K562 (cell line): ENCODE measurements around the gene IGSF3. TPM values are rescaled to one million over a fixed set of nuclear protein-coding genes. Genes with fewer than 3 reads are reported as not detected.

Experiments used
- BRD4 ChIP-seq: fragments of 200-600 bp; sonication (generic); IDR thresholded peaks from 2 replicates; pipeline ENCODE4 v1.6.1; 2017; ENCODE audit warnings: inconsistent platforms
- CSDE1 ChIP-seq, 2 experiments: fragments of 450-650 bp; IDR thresholded peaks; 2 replicates each; pipeline ENCODE4 v1.6.1; 2016; ENCODE audit warnings: mild to moderate bottlenecking in 1 of 2
- ETV5 ChIP-seq: sonication (generic); formaldehyde crosslinking; IDR thresholded peaks from 2 replicates; pipeline ENCODE4 v1.4.0; 2020; ENCODE audit warnings: low read depth, mild to moderate bottlenecking, missing genetic modification reagents
- MBD2 ChIP-seq: sonication (generic); IDR thresholded peaks from 2 replicates; pipeline ENCODE4 v1.6.1; 2016; ENCODE audit warnings: low read depth, borderline replicate concordance
- NCOA1 ChIP-seq: fragments of 450-650 bp; IDR thresholded peaks from 2 replicates; pipeline ENCODE4 v1.6.1; 2016; ENCODE audit warnings: low read depth
- PTTG1 ChIP-seq: fragments of 450-650 bp; IDR thresholded peaks from 2 replicates; pipeline ENCODE4 v1.6.1; 2016; ENCODE audit warnings: low read depth, mild to moderate bottlenecking, missing genetic modification characterization, missing compliant biosample characterization
- SLC30A9 ChIP-seq: fragments of 250-450 bp; sonication (Bioruptor Pico); IDR thresholded peaks from 2 replicates; pipeline ENCODE4 v1.8.0; 2022; ENCODE audit warnings: mild to moderate bottlenecking, moderate library complexity
- ZNF212 ChIP-seq: fragments of 450-650 bp; formaldehyde crosslinking; IDR thresholded peaks from 2 replicates; pipeline ENCODE4 v1.4.0; 2020; ENCODE audit warnings: mild to moderate bottlenecking
- ZNF551 ChIP-seq: fragments of 250-450 bp; sonication (Bioruptor Pico); IDR thresholded peaks from 2 replicates; pipeline ENCODE4 v1.5.0; 2021; ENCODE audit warnings: mild to moderate bottlenecking, moderate library complexity
- ZNF561 ChIP-seq: fragments of 450-650 bp; formaldehyde crosslinking; conservative IDR thresholded peaks from 2 replicates; pipeline ENCODE4 v1.4.0; 2020; ENCODE audit warnings: mild to moderate bottlenecking, moderate library complexity
- ZNF780A ChIP-seq: fragments of 250-450 bp; sonication (Bioruptor Pico); IDR thresholded peaks from 2 replicates; pipeline ENCODE4 v1.5.0; 2021; ENCODE audit warnings: mild to moderate bottlenecking
- polyA plus RNA-seq, 8 experiments: library from polyadenylated mRNA; depleted of rRNA in 4 of 8; stranded (reverse) in 5 of 8; unstranded in 3 of 8; fragments of >200 nt; fragmentation: Nextera tagmentation in 2 of 8; fragmentation: Illumina TruSeq in 1 of 8; extraction: Ambion mirVana in 2 of 8; extraction: Trizol in 1 of 8; gene quantifications; 2 replicates each; pipeline versions ENCODE4 v1.2.1 to v1.2.3, GENCODE V29; 2011 to 2014; ENCODE audit warnings: inconsistent platforms in 1 of 8, missing spikeins in 1 of 8
- total RNA-seq, 7 experiments: library from RNA; depleted of rRNA in 6 of 7; stranded (reverse); fragments of >200 nt in 6 of 7; fragmentation: Illumina TruSeq in 2 of 7; extraction: Trizol in 2 of 7; gene quantifications; 2 replicates each; pipeline versions ENCODE4 v1.2.1 to v1.2.3, GENCODE V29; 2011 to 2021; ENCODE audit warnings: low replicate concordance in 1 of 7
- TF ChIP-seq, protein P1 (sequence below): sonication (generic); formaldehyde crosslinking; IDR thresholded peaks from 2 replicates; pipeline ENCODE4 v1.8.1; 2022; ENCODE audit warnings: missing genetic modification reagents
- TF ChIP-seq, protein P2 (sequence below): IDR thresholded peaks from 2 replicates; pipeline ENCODE4 v1.6.1; 2012; ENCODE audit warnings: low read depth, low read length, improper control_type of control experiment, borderline replicate concordance
- TF ChIP-seq, protein P3 (sequence below): fragments of 250-450 bp; sonication (Bioruptor Pico); IDR thresholded peaks from 2 replicates; pipeline ENCODE4 v1.4.0; 2020; ENCODE audit warnings: mild to moderate bottlenecking, moderate library complexity, borderline replicate concordance
- TF ChIP-seq, protein P4 (sequence below): fragments of 450-650 bp; IDR thresholded peaks from 2 replicates; pipeline ENCODE4 v1.6.1; 2016; ENCODE audit warnings: borderline replicate concordance
- TF ChIP-seq, protein P5 (sequence below): sonication (generic); formaldehyde crosslinking; IDR thresholded peaks from 2 replicates; pipeline ENCODE4 v1.5.0; 2020; ENCODE audit warnings: missing genetic modification reagents
- TF ChIP-seq, protein P6 (sequence below): fragments of 250-450 bp; sonication (Bioruptor Pico); IDR thresholded peaks from 2 replicates; pipeline ENCODE4 v1.8.0; 2022; ENCODE audit warnings: moderate library complexity, mild to moderate bottlenecking, inconsistent platforms

Gene IGSF3
- total and polyA plus RNA-seq, 9 of the 15 experiments (the other 6 are each of a cell fraction or from before 2014, with no cell fraction given) = 1.1 to 15.0 (median 8.3) TPM

DNA sequence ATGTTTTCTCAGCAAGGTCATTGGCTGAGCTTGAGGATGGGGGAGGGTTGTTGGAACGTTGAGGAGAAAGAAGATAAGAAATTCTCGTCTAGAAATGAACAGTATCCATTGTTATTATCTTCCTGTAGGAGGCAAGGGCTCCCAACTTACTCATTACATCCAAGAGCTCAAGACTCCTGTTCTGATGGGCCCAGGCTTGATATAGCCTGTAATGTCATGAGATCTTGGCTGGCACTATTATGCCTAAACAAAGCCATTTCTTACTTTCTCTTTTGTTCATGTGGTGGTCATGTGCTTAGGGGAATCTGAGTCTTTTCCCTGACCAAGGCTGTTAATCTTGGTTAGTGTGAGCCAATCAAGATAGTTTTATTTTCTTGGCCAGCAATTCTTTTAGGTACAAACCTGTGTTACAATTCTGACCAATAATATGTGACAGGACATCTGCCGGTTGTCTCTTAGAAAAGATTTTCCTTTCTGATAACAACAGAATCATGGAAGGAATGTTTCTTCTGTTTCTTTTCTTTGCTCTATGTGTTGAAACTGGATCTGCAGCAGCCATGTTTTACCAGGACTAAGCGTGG is 15.2 kb upstream of the IGSF3 start (continued):
- TF ChIP-seq, protein P1, sequence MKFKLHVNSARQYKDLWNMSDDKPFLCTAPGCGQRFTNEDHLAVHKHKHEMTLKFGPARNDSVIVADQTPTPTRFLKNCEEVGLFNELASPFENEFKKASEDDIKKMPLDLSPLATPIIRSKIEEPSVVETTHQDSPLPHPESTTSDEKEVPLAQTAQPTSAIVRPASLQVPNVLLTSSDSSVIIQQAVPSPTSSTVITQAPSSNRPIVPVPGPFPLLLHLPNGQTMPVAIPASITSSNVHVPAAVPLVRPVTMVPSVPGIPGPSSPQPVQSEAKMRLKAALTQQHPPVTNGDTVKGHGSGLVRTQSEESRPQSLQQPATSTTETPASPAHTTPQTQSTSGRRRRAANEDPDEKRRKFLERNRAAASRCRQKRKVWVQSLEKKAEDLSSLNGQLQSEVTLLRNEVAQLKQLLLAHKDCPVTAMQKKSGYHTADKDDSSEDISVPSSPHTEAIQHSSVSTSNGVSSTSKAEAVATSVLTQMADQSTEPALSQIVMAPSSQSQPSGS (CRISPR knock-in tag) = no peak
- no peak for TF ChIP-seq BRD4
- no peak for TF ChIP-seq ZNF561 (CRISPR knock-in tag)
- TF ChIP-seq, protein P2, sequence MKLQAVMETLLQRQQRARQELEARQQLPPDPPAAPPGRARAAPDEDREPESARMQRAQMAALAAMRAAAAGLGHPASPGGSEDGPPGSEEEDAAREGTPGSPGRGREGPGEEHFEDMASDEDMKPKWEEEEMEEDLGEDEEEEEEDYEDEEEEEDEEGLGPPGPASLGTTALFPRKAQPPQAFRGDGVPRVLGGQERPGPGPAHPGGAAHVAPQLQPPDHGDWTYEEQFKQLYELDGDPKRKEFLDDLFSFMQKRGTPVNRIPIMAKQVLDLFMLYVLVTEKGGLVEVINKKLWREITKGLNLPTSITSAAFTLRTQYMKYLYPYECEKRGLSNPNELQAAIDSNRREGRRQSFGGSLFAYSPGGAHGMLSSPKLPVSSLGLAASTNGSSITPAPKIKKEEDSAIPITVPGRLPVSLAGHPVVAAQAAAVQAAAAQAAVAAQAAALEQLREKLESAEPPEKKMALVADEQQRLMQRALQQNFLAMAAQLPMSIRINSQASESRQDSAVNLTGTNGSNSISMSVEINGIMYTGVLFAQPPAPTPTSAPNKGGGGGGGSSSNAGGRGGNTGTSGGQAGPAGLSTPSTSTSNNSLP = no peak
- TF ChIP-seq ETV5 (CRISPR knock-in tag) = 0 out of 2 replicates have a peak, but pooled peaks have one; percentile 38
- TF ChIP-seq, protein P3, sequence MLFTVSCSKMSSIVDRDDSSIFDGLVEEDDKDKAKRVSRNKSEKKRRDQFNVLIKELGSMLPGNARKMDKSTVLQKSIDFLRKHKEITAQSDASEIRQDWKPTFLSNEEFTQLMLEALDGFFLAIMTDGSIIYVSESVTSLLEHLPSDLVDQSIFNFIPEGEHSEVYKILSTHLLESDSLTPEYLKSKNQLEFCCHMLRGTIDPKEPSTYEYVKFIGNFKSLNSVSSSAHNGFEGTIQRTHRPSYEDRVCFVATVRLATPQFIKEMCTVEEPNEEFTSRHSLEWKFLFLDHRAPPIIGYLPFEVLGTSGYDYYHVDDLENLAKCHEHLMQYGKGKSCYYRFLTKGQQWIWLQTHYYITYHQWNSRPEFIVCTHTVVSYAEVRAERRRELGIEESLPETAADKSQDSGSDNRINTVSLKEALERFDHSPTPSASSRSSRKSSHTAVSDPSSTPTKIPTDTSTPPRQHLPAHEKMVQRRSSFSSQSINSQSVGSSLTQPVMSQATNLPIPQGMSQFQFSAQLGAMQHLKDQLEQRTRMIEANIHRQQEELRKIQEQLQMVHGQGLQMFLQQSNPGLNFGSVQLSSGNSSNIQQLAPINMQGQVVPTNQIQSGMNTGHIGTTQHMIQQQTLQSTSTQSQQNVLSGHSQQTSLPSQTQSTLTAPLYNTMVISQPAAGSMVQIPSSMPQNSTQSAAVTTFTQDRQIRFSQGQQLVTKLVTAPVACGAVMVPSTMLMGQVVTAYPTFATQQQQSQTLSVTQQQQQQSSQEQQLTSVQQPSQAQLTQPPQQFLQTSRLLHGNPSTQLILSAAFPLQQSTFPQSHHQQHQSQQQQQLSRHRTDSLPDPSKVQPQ (CRISPR knock-in tag) = no peak
- TF ChIP-seq, protein P4, sequence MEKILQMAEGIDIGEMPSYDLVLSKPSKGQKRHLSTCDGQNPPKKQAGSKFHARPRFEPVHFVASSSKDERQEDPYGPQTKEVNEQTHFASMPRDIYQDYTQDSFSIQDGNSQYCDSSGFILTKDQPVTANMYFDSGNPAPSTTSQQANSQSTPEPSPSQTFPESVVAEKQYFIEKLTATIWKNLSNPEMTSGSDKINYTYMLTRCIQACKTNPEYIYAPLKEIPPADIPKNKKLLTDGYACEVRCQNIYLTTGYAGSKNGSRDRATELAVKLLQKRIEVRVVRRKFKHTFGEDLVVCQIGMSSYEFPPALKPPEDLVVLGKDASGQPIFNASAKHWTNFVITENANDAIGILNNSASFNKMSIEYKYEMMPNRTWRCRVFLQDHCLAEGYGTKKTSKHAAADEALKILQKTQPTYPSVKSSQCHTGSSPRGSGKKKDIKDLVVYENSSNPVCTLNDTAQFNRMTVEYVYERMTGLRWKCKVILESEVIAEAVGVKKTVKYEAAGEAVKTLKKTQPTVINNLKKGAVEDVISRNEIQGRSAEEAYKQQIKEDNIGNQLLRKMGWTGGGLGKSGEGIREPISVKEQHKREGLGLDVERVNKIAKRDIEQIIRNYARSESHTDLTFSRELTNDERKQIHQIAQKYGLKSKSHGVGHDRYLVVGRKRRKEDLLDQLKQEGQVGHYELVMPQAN = no peak
- no peak for TF ChIP-seq CSDE1 (IDR thresholded peaks at IDR 0.05)
- no peak; the same call in 1 of the 2 replicates for TF ChIP-seq PTTG1 (tag)
- no peak for TF ChIP-seq SLC30A9 (CRISPR knock-in tag)
- TF ChIP-seq ZNF212 = no peak
- no peak for TF ChIP-seq ZNF551 (CRISPR knock-in tag)
- no peak for TF ChIP-seq MBD2
- TF ChIP-seq ZNF780A (CRISPR knock-in tag) = no peak
- TF ChIP-seq, protein P5, sequence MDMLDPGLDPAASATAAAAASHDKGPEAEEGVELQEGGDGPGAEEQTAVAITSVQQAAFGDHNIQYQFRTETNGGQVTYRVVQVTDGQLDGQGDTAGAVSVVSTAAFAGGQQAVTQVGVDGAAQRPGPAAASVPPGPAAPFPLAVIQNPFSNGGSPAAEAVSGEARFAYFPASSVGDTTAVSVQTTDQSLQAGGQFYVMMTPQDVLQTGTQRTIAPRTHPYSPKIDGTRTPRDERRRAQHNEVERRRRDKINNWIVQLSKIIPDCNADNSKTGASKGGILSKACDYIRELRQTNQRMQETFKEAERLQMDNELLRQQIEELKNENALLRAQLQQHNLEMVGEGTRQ = no peak
- no peak for TF ChIP-seq NCOA1
- TF ChIP-seq, protein P6, sequence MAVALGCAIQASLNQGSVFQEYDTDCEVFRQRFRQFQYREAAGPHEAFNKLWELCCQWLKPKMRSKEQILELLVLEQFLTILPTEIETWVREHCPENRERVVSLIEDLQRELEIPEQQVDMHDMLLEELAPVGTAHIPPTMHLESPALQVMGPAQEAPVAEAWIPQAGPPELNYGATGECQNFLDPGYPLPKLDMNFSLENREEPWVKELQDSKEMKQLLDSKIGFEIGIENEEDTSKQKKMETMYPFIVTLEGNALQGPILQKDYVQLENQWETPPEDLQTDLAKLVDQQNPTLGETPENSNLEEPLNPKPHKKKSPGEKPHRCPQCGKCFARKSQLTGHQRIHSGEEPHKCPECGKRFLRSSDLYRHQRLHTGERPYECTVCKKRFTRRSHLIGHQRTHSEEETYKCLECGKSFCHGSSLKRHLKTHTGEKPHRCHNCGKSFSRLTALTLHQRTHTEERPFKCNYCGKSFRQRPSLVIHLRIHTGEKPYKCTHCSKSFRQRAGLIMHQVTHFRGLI (CRISPR knock-in tag) = peak; percentile 39; the same call in 1 of the 2 replicates
